Astrocyte (in vitro differentiated cells and primary cell): ENCODE measurements around the gene NEAT1. TPM values are rescaled to one million over a fixed set of nuclear protein-coding genes. Genes with fewer than 3 reads are reported as not detected.

ENCODE experiments used
- DNase-seq: peaks from one replicate; pipeline ENCODE4 v3.0.0-alpha.2; 2010; ENCODE audit warnings: low read depth
- FAIRE-seq: peaks from 2 replicates; lab custom pipeline; 2011; peaks lifted over from hg19 to GRCh38; lab: Jason Lieb, UNC
- H2AFZ ChIP-seq: 2 replicates; pipeline ENCODE4 v1.6.0; 2012; ENCODE audit warnings: low read depth, low read length, inconsistent platforms
- H3K27ac ChIP-seq: 2 replicates; pipeline ENCODE4 v1.5.1; 2011; ENCODE audit warnings: low read depth, low read length, inconsistent platforms
- H3K27me3 ChIP-seq: 2 replicates; pipeline ENCODE4 v1.6.0; 2011; ENCODE audit warnings: low read length, inconsistent platforms; ENCODE audit not compliant: insufficient read depth
- H3K36me3 ChIP-seq: 2 replicates; pipeline ENCODE4 v1.5.1; 2011; ENCODE audit warnings: low read length, inconsistent platforms; ENCODE audit not compliant: insufficient read depth
- H3K4me1 ChIP-seq: 2 replicates; pipeline ENCODE4 v1.5.1; 2011; ENCODE audit warnings: low read length, inconsistent platforms; ENCODE audit not compliant: insufficient read depth
- H3K4me2 ChIP-seq: 2 replicates; pipeline ENCODE4 v1.6.0; 2012; ENCODE audit warnings: low read length, inconsistent platforms
- H3K4me3 ChIP-seq: 2 replicates; pipeline ENCODE4 v1.5.1; 2011; ENCODE audit warnings: low read depth, mild to moderate bottlenecking, low read length, inconsistent platforms; ENCODE audit not compliant: insufficient read depth
- H3K79me2 ChIP-seq: 2 replicates; pipeline ENCODE4 v1.6.0; 2012; ENCODE audit warnings: mild to moderate bottlenecking, low read length, inconsistent platforms; ENCODE audit not compliant: insufficient read depth
- H3K9ac ChIP-seq: 2 replicates; pipeline ENCODE4 v1.6.0; 2012; ENCODE audit warnings: mild to moderate bottlenecking, low read length, inconsistent platforms
- H3K9me3 ChIP-seq: 2 replicates; pipeline ENCODE4 v1.5.1; 2012; ENCODE audit warnings: low read depth, mild to moderate bottlenecking, low read length, inconsistent platforms; ENCODE audit not compliant: insufficient read depth
- H4K20me1 ChIP-seq: 2 replicates; pipeline ENCODE4 v1.6.0; 2012; ENCODE audit warnings: low read length, inconsistent platforms; ENCODE audit not compliant: insufficient read depth
- H3K27ac Mint-ChIP-seq: one replicate; pipeline ENCODE4 v1.8.0; 2021; ENCODE audit warnings: mild to moderate bottlenecking, mixed read lengths; ENCODE audit not compliant: unreplicated experiment
- H3K27me3 Mint-ChIP-seq: one replicate; pipeline ENCODE4 v1.8.0; 2021; ENCODE audit warnings: low read depth, mixed read lengths; ENCODE audit not compliant: unreplicated experiment
- H3K36me3 Mint-ChIP-seq: one replicate; pipeline ENCODE4 v1.8.0; 2021; ENCODE audit warnings: low read depth, mixed read lengths; ENCODE audit not compliant: unreplicated experiment
- H3K4me1 Mint-ChIP-seq: one replicate; pipeline ENCODE4 v1.8.0; 2021; ENCODE audit warnings: low read depth, mixed read lengths; ENCODE audit not compliant: unreplicated experiment
- H3K4me3 Mint-ChIP-seq: one replicate; pipeline ENCODE4 v1.8.0; 2021; ENCODE audit warnings: mild to moderate bottlenecking, moderate library complexity, mixed read lengths; ENCODE audit not compliant: unreplicated experiment
- H3K9me3 Mint-ChIP-seq: one replicate; pipeline ENCODE4 v1.8.0; 2021; ENCODE audit warnings: mild to moderate bottlenecking, mixed read lengths; ENCODE audit not compliant: unreplicated experiment
- CTCF ChIP-seq: IDR thresholded peaks from 2 replicates; pipeline ENCODE4 v1.5.1; 2011; ENCODE audit warnings: low read depth, mild to moderate bottlenecking, inconsistent platforms, low read length, moderate library complexity; ENCODE audit not compliant: insufficient read depth
- EZH2 ChIP-seq: IDR thresholded peaks from 2 replicates; pipeline ENCODE4 v1.6.1; 2012; ENCODE audit warnings: mild to moderate bottlenecking, low read length, inconsistent platforms; ENCODE audit not compliant: insufficient read depth
- total RNA-seq: library from RNA; stranded (reverse); gene quantifications from 2 replicates; pipeline ENCODE4 v1.2.1, GENCODE V29; 2021

Gene NEAT1
- total RNA-seq, 1 donor from 2014 or later = 317 TPM

- H3K9me3 ChIP-seq = no peaks in the 10 kb centered on the region
- no peaks in the 10 kb centered on the region for H4K20me1 ChIP-seq
- DNase-seq = no peak
- no peak for FAIRE-seq
- H3K79me2 ChIP-seq = peaks cover 48% of the 10 kb centered on the region
- H3K9me3 Mint-ChIP-seq = no peaks in the 10 kb centered on the region
- H2AFZ ChIP-seq = no peak overlapping the region
- H3K27ac Mint-ChIP-seq = peak overlapping the region; percentile 98
- H3K4me3 Mint-ChIP-seq = no peak overlapping the region
- H3K36me3 Mint-ChIP-seq = peaks cover 2% of the 10 kb centered on the region
- H3K27ac ChIP-seq = peak overlapping the region; percentile 96
- no peak overlapping the region for H3K4me3 ChIP-seq
- peak overlapping the region; percentile 82 for H3K9ac ChIP-seq
- H3K4me1 ChIP-seq = peaks cover 38% of the 10 kb centered on the region
- H3K4me1 Mint-ChIP-seq = peaks cover 21% of the 10 kb centered on the region
- no peaks in the 10 kb centered on the region for H3K27me3 ChIP-seq
- H3K4me2 ChIP-seq = no peak overlapping the region
- TF ChIP-seq CTCF (no peak), EZH2 (no peak)
- H3K36me3 ChIP-seq = no peaks in the 10 kb centered on the region
- H3K27me3 Mint-ChIP-seq = no peaks in the 10 kb centered on the region
Measured at GRCh38 chr11:65473278-65473860, 50.8 kb downstream of the NEAT1 start.

GRCh38 chr11:65474864-65475263 lies 52.3 kb downstream of the NEAT1 start:
- peaks cover 2% of the 10 kb centered on the region for H3K36me3 Mint-ChIP-seq
- no peak for DNase-seq

More at GRCh38 chr11:65474864-65475263, 52.3 kb downstream of the NEAT1 start:
- Mint-ChIP-seq H3K4me3 (no peak overlapping the region), H3K9me3 (no peaks in the 10 kb centered on the region), H3K27ac (no peak overlapping the region), H3K27me3 (no peaks in the 10 kb centered on the region), H3K4me1 (peaks cover 31% of the 10 kb centered on the region)
- H3K4me3 ChIP-seq = no peak overlapping the region
- peaks cover 63% of the 10 kb centered on the region for H3K79me2 ChIP-seq
- no peak overlapping the region for H3K9ac ChIP-seq
- no peaks in the 10 kb centered on the region for H3K27me3 ChIP-seq
- H2AFZ ChIP-seq = no peak overlapping the region
- H3K27ac ChIP-seq = no peak overlapping the region
- TF ChIP-seq CTCF (no peak), EZH2 (no peak)
- H4K20me1 ChIP-seq = no peaks in the 10 kb centered on the region
- H3K9me3 ChIP-seq = no peaks in the 10 kb centered on the region
- no peak for FAIRE-seq
- no peak overlapping the region for H3K4me2 ChIP-seq
- H3K36me3 ChIP-seq = no peaks in the 10 kb centered on the region
- peaks cover 53% of the 10 kb centered on the region for H3K4me1 ChIP-seq
